Measurements from ENCODE around the gene WDR82. TPM values are rescaled to one million over a fixed set of nuclear protein-coding genes. Genes with fewer than 3 reads are reported as not detected.

Gene WDR82
- total and polyA plus RNA-seq, 12 donors: 23.8 to 84.0 (median 54.4) TPM

- WGBS, 4 donors: 89 to 100% (median 94%) methylated on average over 2 to 3 of the region's 3 CpGs
- DNase-seq: no peak
- H3K4me3 ChIP-seq: no peak within 1 kb of the TSS
These were observed 37.7 kb upstream of the WDR82 start, which contains the start of gene DNAH1 for GRCh38 chr3:52315977-52316764. TSS of gene DNAH1 (plus strand) at chr3:52316319. CDS start at chr3:52322443, 6,124 bp downstream.

GRCh38 chr3:52315006-52315405, 36.6 kb upstream of the WDR82 start:
- Histone ChIP-seq H3K27ac (no peak overlapping the region), H3K9me3 (replicated peaks in 1 of 3) (no peaks in the 10 kb centered on the region), H3K27me3 (no peaks in the 10 kb centered on the region), H3K36me3 (replicated peaks in 1 of 2) (no peaks in the 10 kb centered on the region), H3K4me1 (replicated peaks in 1 of 2) (peaks cover 0 to 15% of the 10 kb centered on the region in 2 donors), H3K4me3 (no peak overlapping the region)
- no peak for TF ChIP-seq CTCF (IDR thresholded peaks at IDR 0.05)
- TF ChIP-seq POLR2A (IDR thresholded peaks at IDR 0.05): no peak
- no peak for DNase-seq
- WGBS, 4 donors: 90 to 93% (median 91%) methylated on average over 5 to 6 of the region's 6 CpGs
- intact Hi-C loops (cut with DNase I): no loop called here

More at GRCh38 chr3:52315977-52316764, 37.7 kb upstream of the WDR82 start, which contains the start of gene DNAH1:
- H3K36me3 ChIP-seq (replicated peaks in 1 of 2): no peaks in the 10 kb centered on the region
- H3K9me3 ChIP-seq (replicated peaks in 1 of 3): no peaks in the 10 kb centered on the region
- H3K27ac ChIP-seq: no peak within 1 kb of the TSS
- no peaks in the 10 kb centered on the region for H3K27me3 ChIP-seq
- H3K4me1 ChIP-seq (replicated peaks in 1 of 2): peaks cover 0 to 15% of the 10 kb centered on the region in 2 donors
- no peak for TF ChIP-seq CTCF (IDR thresholded peaks at IDR 0.05)
- TF ChIP-seq POLR2A (IDR thresholded peaks at IDR 0.05): no peak
- intact Hi-C loops (cut with DNase I): no loop called here

GRCh38 chr3:52314489-52314888, 36.0 kb upstream of the WDR82 start:
- no peak for DNase-seq
- Histone ChIP-seq H3K27me3 (no peaks in the 10 kb centered on the region), H3K4me3 (no peak overlapping the region), H3K27ac (peak overlapping the region in 1 of 5 donors; percentile 55), H3K4me1 (replicated peaks in 1 of 2) (peaks cover 0 to 15% of the 10 kb centered on the region in 2 donors), H3K9me3 (replicated peaks in 1 of 3) (no peaks in the 10 kb centered on the region), H3K36me3 (replicated peaks in 1 of 2) (no peaks in the 10 kb centered on the region)
- intact Hi-C loops (cut with DNase I): no loop called here
- WGBS, 4 donors: 89 to 100% (median 94%) methylated on average over 2 to 3 of the region's 3 CpGs
- TF ChIP-seq POLR2A (IDR thresholded peaks at IDR 0.05) (no peak), CTCF (IDR thresholded peaks at IDR 0.05) (no peak)

GRCh38 chr3:52313774-52314188, 35.3 kb upstream of the WDR82 start:
- Histone ChIP-seq H3K27me3 (no peaks in the 10 kb centered on the region), H3K4me1 (replicated peaks in 1 of 2) (peaks cover 0 to 15% of the 10 kb centered on the region in 2 donors), H3K36me3 (replicated peaks in 1 of 2) (no peaks in the 10 kb centered on the region), H3K4me3 (no peak overlapping the region), H3K9me3 (replicated peaks in 1 of 3) (no peaks in the 10 kb centered on the region), H3K27ac (peak overlapping the region in 2 of 5 donors; percentile 52 to 55)
- TF ChIP-seq CTCF (IDR thresholded peaks at IDR 0.05) (no peak), POLR2A (IDR thresholded peaks at IDR 0.05) (no peak)
- intact Hi-C loops (cut with DNase I): no loop called here
- WGBS, 4 donors: 46 to 66% (median 60%) methylated on average over 3 to 4 of the region's 4 CpGs
- DNase-seq: peak in 5 of 7 donors; percentile 41 to 64 (median 54)

All from adrenal gland (tissue), 12 donors.